ENCODE data around the gene PRPF6.

DNA sequence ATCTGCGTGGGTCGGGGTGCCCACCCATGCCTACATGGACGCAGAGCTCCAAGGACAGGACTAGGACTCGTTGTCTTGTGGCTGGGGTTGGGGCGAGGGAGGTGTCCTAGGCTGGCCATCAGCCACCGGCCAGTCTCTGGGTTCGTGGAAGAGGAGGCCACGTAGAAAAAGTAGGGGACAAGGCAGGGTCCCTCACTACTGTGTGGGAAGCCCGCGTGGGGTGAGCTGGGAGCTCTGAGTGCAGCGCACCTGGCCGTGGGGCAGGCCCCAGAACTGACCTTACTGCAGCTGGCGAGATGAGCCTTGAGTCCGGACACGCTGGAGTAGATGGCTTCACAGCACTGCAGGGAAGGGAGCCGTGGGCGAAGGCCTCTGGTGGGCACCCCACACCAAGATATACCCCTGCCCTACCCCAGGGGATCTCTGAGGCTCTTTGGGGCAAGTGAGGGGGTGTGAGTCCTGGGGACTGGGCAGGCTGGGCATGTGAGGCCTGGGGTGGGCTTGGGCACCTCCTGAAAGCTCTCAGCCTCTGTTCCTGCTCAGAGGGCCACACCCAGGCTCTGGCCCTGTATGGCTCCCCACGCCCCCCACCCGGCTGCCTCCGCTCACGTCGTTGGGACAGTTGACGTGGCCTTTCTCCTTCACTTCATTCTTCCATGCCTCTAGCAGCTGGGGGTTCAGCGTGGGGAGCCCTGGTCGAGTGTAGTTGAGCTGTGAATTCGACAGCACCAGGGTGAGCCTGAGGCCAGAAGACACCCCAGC, 19.1 kb upstream of the PRPF6 start:
- TF ChIP-seq POLR2A (IDR thresholded peaks at IDR 0.05), result no peak
- TF ChIP-seq, protein P1, sequence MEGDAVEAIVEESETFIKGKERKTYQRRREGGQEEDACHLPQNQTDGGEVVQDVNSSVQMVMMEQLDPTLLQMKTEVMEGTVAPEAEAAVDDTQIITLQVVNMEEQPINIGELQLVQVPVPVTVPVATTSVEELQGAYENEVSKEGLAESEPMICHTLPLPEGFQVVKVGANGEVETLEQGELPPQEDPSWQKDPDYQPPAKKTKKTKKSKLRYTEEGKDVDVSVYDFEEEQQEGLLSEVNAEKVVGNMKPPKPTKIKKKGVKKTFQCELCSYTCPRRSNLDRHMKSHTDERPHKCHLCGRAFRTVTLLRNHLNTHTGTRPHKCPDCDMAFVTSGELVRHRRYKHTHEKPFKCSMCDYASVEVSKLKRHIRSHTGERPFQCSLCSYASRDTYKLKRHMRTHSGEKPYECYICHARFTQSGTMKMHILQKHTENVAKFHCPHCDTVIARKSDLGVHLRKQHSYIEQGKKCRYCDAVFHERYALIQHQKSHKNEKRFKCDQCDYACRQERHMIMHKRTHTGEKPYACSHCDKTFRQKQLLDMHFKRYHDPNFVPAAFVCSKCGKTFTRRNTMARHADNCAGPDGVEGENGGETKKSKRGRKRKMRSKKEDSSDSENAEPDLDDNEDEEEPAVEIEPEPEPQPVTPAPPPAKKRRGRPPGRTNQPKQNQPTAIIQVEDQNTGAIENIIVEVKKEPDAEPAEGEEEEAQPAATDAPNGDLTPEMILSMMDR (IDR thresholded peaks at IDR 0.05 in 4 of 5, conservative IDR thresholded peaks at IDR 0.05 in 1 of 5), result no peak

All from gastrocnemius medialis (tissue), 4 donors.